ENCODE measurements around the gene CLDN14.

DNA sequence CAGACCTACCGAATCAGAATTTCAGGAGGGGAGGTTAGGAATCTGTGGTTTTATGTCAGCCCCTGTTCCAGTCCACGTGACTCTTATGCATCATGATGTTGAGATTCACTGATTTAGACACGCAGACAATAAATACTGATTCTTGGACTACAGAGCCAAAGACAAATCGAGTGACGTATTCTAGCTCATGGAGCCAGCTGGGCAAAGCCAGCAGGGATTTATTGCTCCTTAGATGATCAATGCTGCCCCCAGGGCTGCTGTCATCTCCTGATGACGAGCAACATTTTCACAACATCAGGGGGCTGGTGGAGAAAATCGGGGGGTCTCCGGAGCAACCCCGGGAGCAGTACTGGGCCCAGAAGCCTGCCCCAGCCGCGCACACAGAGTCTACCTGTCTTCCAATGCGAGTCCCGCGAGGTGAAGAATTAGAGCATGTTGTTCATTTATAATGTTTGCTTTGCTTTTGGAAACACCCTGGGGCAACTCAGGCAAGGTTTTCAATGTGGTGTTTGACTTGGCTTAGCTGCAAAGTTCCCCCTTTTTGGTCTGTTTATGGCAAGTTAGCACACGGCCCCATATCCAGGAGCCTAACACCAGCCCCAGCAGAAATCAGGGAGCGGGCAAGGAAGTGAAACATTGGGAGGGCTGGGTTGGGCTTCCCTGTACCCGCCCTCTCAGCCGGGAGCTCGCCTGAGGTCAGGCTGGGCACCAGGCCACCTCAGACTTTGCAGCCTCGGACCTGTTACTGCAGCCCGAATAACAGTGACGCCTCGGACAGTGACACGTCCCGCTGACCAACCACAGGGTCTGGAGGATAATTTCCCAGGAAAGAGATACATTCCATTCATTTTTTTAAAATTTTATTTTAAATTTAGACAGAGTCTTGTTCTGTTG, 19.9 kb upstream of the CLDN14 start:
- no peak for TF ChIP-seq CTCF (IDR thresholded peaks at IDR 0.05)
- TF ChIP-seq EZH2 (IDR thresholded peaks at IDR 0.05; ENCODE audit: borderline replicate concordance, insufficient read depth, low read depth, low read length, poor library complexity, severe bottlenecking), result no peak
